Endothelial cell of umbilical vein (primary cell): ENCODE measurements around the gene MAP4K3. TPM values are rescaled to one million over a fixed set of nuclear protein-coding genes. Genes with fewer than 3 reads are reported as not detected.

ENCODE experiments used
- BruUV-seq: library from RNA; stranded (reverse); fragments of 400-500 nt; replicated peaks from 2 replicates; lab custom pipeline; 2021; lab: Mats Ljungman, UMichigan
- CTCF ChIA-PET: fragments of 300-600, 350-600 bp; sonication (Branson Sonifier 250); formaldehyde crosslinking; loops from one replicate; lab custom pipeline; 2021; ENCODE audit warnings: antibody characterized with exemption, inconsistent platforms; lab: Charles Lee
- POLR2A ChIA-PET: fragments of 300-600, 350-600 bp; sonication (Branson Sonifier 250); formaldehyde crosslinking; loops from one replicate; lab custom pipeline; 2021; ENCODE audit warnings: antibody characterized with exemption, inconsistent platforms; lab: Charles Lee
- DNase-seq: peaks from one replicate; pipeline ENCODE4 v3.0.0-alpha.2; 2011; ENCODE audit warnings: low read depth, low spot score
- FAIRE-seq: peaks from 2 replicates; lab custom pipeline; 2011; peaks lifted over from hg19 to GRCh38; lab: Jason Lieb, UNC
- H2AFZ ChIP-seq: 2 replicates; pipeline ENCODE4 v1.6.0; 2012; ENCODE audit warnings: low read depth, low read length, control low read depth, inconsistent platforms
- H3K27ac ChIP-seq: 2 replicates; pipeline ENCODE4 v1.5.1; 2011; ENCODE audit warnings: low read depth, mild to moderate bottlenecking, control low read depth, low read length, moderate library complexity; ENCODE audit not compliant: insufficient read depth
- H3K27me3 ChIP-seq, 2 experiments: 2 replicates each; pipeline versions ENCODE4 v1.6.0 to v1.6.1; 2011; ENCODE audit warnings: low read length in 2 of 2, mixed read lengths in 1 of 2; ENCODE audit not compliant: control insufficient read depth in 2 of 2, insufficient read depth in 2 of 2
- H3K36me3 ChIP-seq, 2 experiments: 2 replicates in 1 of 2; 3 replicates in 1 of 2; pipeline ENCODE4 v1.5.1; 2011; ENCODE audit warnings: low read length in 2 of 2, mild to moderate bottlenecking in 1 of 2, moderate library complexity in 1 of 2; ENCODE audit not compliant: control insufficient read depth in 2 of 2, insufficient read depth in 2 of 2; ENCODE audit errors: extremely low read depth in 1 of 2
- H3K4me1 ChIP-seq: 3 replicates; pipeline ENCODE4 v1.5.1; 2011; ENCODE audit warnings: mild to moderate bottlenecking, low read length; ENCODE audit not compliant: control insufficient read depth, insufficient read depth; ENCODE audit errors: extremely low read depth
- H3K4me2 ChIP-seq: 2 replicates; pipeline ENCODE4 v1.6.1; 2011; ENCODE audit warnings: low read length, control low read depth, mixed read lengths; ENCODE audit not compliant: insufficient read depth
- H3K4me3 ChIP-seq, 3 experiments: fragments of 200-600 bp in 1 of 3; sonication (generic), shearing (Covaris generic) in 1 of 3; replicated peaks in 1 of 3; 2 replicates each; pipeline ENCODE4 v1.5.1; 2011 to 2016; ENCODE audit warnings: control low read depth in 3 of 3, low read length in 3 of 3, mild to moderate bottlenecking in 2 of 3, inconsistent platforms in 1 of 3, low read depth in 1 of 3, moderate library complexity in 1 of 3; ENCODE audit not compliant: insufficient read depth in 1 of 3
- H3K79me2 ChIP-seq: 2 replicates; pipeline ENCODE4 v1.6.0; 2012; ENCODE audit warnings: low read length, inconsistent platforms; ENCODE audit not compliant: control insufficient read depth, insufficient read depth
- H3K9ac ChIP-seq: replicated peaks from 2 replicates; pipeline ENCODE3; 2011; ENCODE audit warnings: low read length, control low read depth; ENCODE audit not compliant: insufficient read depth; ENCODE audit errors: extremely low read depth
- H3K9me1 ChIP-seq: replicated peaks from 3 replicates; pipeline ENCODE4 v1.6.0; 2011; ENCODE audit warnings: mild to moderate bottlenecking, low read length; ENCODE audit not compliant: control insufficient read depth, insufficient read depth; ENCODE audit errors: extremely low read depth
- H3K9me3 ChIP-seq: replicated peaks from 2 replicates; pipeline ENCODE4 v1.5.1; 2012; ENCODE audit warnings: low read length, inconsistent platforms; ENCODE audit not compliant: control insufficient read depth, insufficient read depth
- H4K20me1 ChIP-seq: replicated peaks from 2 replicates; pipeline ENCODE3; 2011; ENCODE audit warnings: mild to moderate bottlenecking, low read length; ENCODE audit not compliant: control insufficient read depth, insufficient read depth; ENCODE audit errors: extremely low read depth
- CTCF ChIP-seq, 2 donors: IDR thresholded peaks; 1 replicate in 1 of 2; 2 replicates in 1 of 2; pipeline ENCODE4 v1.5.1; 2011; ENCODE audit warnings: low read length in 2 of 2, mild to moderate bottlenecking in 2 of 2, moderate library complexity in 2 of 2, control low read depth in 1 of 2, inconsistent platforms in 1 of 2, low read depth in 1 of 2; ENCODE audit not compliant: insufficient read depth in 1 of 2; ENCODE audit errors: extremely low read depth in 1 of 2
- EZH2 ChIP-seq: IDR thresholded peaks from 2 replicates; pipeline ENCODE4 v1.6.1; 2012; ENCODE audit warnings: borderline replicate concordance, low read depth, mild to moderate bottlenecking, moderate library complexity, low read length, inconsistent platforms; ENCODE audit not compliant: severe bottlenecking
- FOS ChIP-seq: IDR thresholded peaks from 2 replicates; pipeline ENCODE4 v1.6.1; 2011; ENCODE audit warnings: mild to moderate bottlenecking, low read length, moderate library complexity, borderline replicate concordance; ENCODE audit not compliant: insufficient read depth
- GATA2 ChIP-seq: IDR thresholded peaks from 2 replicates; pipeline ENCODE4 v1.7.0; 2011; ENCODE audit warnings: low read depth, mild to moderate bottlenecking, moderate library complexity, mixed read lengths, low read length; ENCODE audit not compliant: insufficient read length, insufficient read depth
- JUN ChIP-seq: IDR thresholded peaks from 2 replicates; pipeline ENCODE4 v1.6.1; 2011; ENCODE audit warnings: borderline replicate concordance, low read depth; ENCODE audit not compliant: insufficient read length, insufficient read depth
- MAX ChIP-seq: IDR thresholded peaks from 2 replicates; pipeline ENCODE4 v1.6.1; 2011; ENCODE audit not compliant: insufficient read depth, insufficient read length
- MYC ChIP-seq: IDR thresholded peaks from one replicate; pipeline ENCODE4 v1.6.1; 2011; ENCODE audit warnings: mild to moderate bottlenecking, low read depth, low read length
- POLR2A ChIP-seq: IDR thresholded peaks from 2 replicates; pipeline ENCODE4 v1.6.1; 2012; ENCODE audit warnings: low read depth, mild to moderate bottlenecking, control low read depth, low read length
- POLR2AphosphoS5 ChIP-seq: IDR thresholded peaks from 2 replicates; pipeline ENCODE4 v1.6.1; 2012; ENCODE audit warnings: low read depth, mild to moderate bottlenecking, control low read depth, low read length, moderate library complexity; ENCODE audit not compliant: insufficient read depth
- dilution Hi-C: fragments of 300-500 bp; cut with MboI; formaldehyde crosslinking; loops from one replicate; pipeline ENCODE4 v1.15.0; 2019; ENCODE audit warnings: low sequenced_read_pairs; ENCODE audit not compliant: extremely low pct_ligation_motif_present
- intact Hi-C: fragments of 100-400 bp; cut with micrococcal nuclease; formaldehyde crosslinking; loops from one replicate; pipeline ENCODE4 v1.10.0; 2022
- polyA plus RNA-seq, 4 experiments: library from polyadenylated mRNA; depleted of rRNA in 3 of 4; stranded (reverse) in 3 of 4; unstranded in 1 of 4; fragments of >200 nt; gene quantifications; 2 replicates each; pipeline versions ENCODE4 v1.2.1 to v1.2.3, GENCODE V29; 2011 to 2012; ENCODE audit warnings: missing spikeins in 1 of 4
- total RNA-seq: library from RNA; stranded (reverse); gene quantifications from 2 replicates; pipeline ENCODE4 v1.2.3, GENCODE V29; 2021

The MAP4K3 gene
- total and polyA plus RNA-seq, 2 donors (not counting 3 experiments of a cell fraction or from before 2014, with no cell fraction given), result 8.0 to 45.9 TPM

- no TSS peak for BruUV-seq
- peaks cover 6% of the 10 kb centered on the region for H4K20me1 ChIP-seq
- dilution Hi-C loops, result no loop called here
Measured at GRCh38 chr2:39395313-39395712, 41.8 kb downstream of the MAP4K3 start.

More at GRCh38 chr2:39395313-39395712, 41.8 kb downstream of the MAP4K3 start:
- DNase-seq (no peak), FAIRE-seq (no peak)
- Histone ChIP-seq H3K9ac (no peak overlapping the region), H3K4me2 (no peak overlapping the region), H3K36me3 (no peaks in the 10 kb centered on the region), H3K79me2 (peaks cover 48% of the 10 kb centered on the region), H3K27me3 (no peaks in the 10 kb centered on the region), H3K4me1 (no peaks in the 10 kb centered on the region), H3K9me3 (no peaks in the 10 kb centered on the region), H2AFZ (no peak overlapping the region), H3K4me3 (no peak overlapping the region), H3K27ac (no peak overlapping the region), H3K9me1 (no peaks in the 10 kb centered on the region)
- POLR2A ChIA-PET, result no interaction called here
- CTCF ChIA-PET, result interaction anchor here (1.2 to 2.5 kb wide), 4 partner anchors 16 to 335 kb away, joined by 3 to 12 read pairs (median 4); no protein-coding TSS in a partner anchor
- TF ChIP-seq CTCF (IDR thresholded peaks at IDR 0.05; ENCODE audit: extremely low read depth in 1 of 2, insufficient read depth in 1 of 2, low read depth in 1 of 2, low read length in 2 of 2), result no peak
- TF ChIP-seq POLR2AphosphoS5, result no peak
- TF ChIP-seq GATA2, result no peak
- TF ChIP-seq EZH2, result no peak
- no peak for TF ChIP-seq JUN
- no peak for TF ChIP-seq FOS
- no peak for TF ChIP-seq MYC
- TF ChIP-seq POLR2A, result no peak
- TF ChIP-seq MAX, result no peak
- intact Hi-C loops, result no loop called here
